Nephron (organoid): Measurements from ENCODE around the gene PAPLN.

ENCODE experiments used
- H3K27ac Mint-ChIP-seq, 3 experiments: 2 replicates each; pipeline ENCODE4 v1.8.0; 2020; ENCODE audit warnings: mixed read lengths in 3 of 3, mild to moderate bottlenecking in 2 of 3, moderate library complexity in 1 of 3
- H3K27me3 Mint-ChIP-seq: 2 replicates; pipeline ENCODE4 v1.8.0; 2021; ENCODE audit warnings: low read depth, mild to moderate bottlenecking, moderate library complexity, mixed read lengths
- H3K36me3 Mint-ChIP-seq: 2 replicates; pipeline ENCODE4 v1.8.0; 2020; ENCODE audit warnings: low read depth, mixed read lengths
- H3K4me1 Mint-ChIP-seq: 2 replicates; pipeline ENCODE4 v1.8.0; 2020; ENCODE audit warnings: mixed read lengths
- H3K4me3 Mint-ChIP-seq, 3 experiments: 2 replicates each; pipeline ENCODE4 v1.8.0; 2020; ENCODE audit warnings: mild to moderate bottlenecking in 3 of 3, mixed read lengths in 3 of 3, moderate library complexity in 2 of 3
- H3K9me3 Mint-ChIP-seq: 2 replicates; pipeline ENCODE4 v1.8.0; 2020; ENCODE audit warnings: mixed read lengths
- CTCF ChIP-seq, 3 experiments: fragments of 200-600 bp; sonication (generic); IDR thresholded peaks; one replicate each; pipeline ENCODE4 v1.5.0; 2021; ENCODE audit warnings: antibody characterized with exemption in 3 of 3; ENCODE audit not compliant: unreplicated experiment in 3 of 3

Gene PAPLN

GRCh38 chr14:73287071-73287470 lies 49.8 kb downstream of the PAPLN start:
- TF ChIP-seq CTCF (IDR thresholded peaks at IDR 0.05; ENCODE audit: unreplicated experiment in 3 of 3), result no peak
- no peak overlapping the region for H3K4me3 Mint-ChIP-seq
- H3K36me3 Mint-ChIP-seq, result peaks cover 41% of the 10 kb centered on the region
- H3K27ac Mint-ChIP-seq, result no peak overlapping the region
- no peaks in the 10 kb centered on the region for H3K4me1 Mint-ChIP-seq
- no peaks in the 10 kb centered on the region for H3K9me3 Mint-ChIP-seq
- H3K27me3 Mint-ChIP-seq, result no peaks in the 10 kb centered on the region

- H3K27me3 Mint-ChIP-seq, result no peaks in the 10 kb centered on the region
Observed at GRCh38 chr14:73289308-73289707, 52.0 kb downstream of the PAPLN start.

GRCh38 chr14:73289729-73290128 lies 52.4 kb downstream of the PAPLN start:
- no peak overlapping the region for H3K4me3 Mint-ChIP-seq

More at GRCh38 chr14:73289308-73289707, 52.0 kb downstream of the PAPLN start:
- no peaks in the 10 kb centered on the region for H3K9me3 Mint-ChIP-seq
- no peaks in the 10 kb centered on the region for H3K4me1 Mint-ChIP-seq
- H3K36me3 Mint-ChIP-seq, result peaks cover 39% of the 10 kb centered on the region
- no peak overlapping the region for H3K27ac Mint-ChIP-seq
- no peak overlapping the region for H3K4me3 Mint-ChIP-seq
- TF ChIP-seq CTCF (IDR thresholded peaks at IDR 0.05; ENCODE audit: unreplicated experiment in 3 of 3), result no peak

GRCh38 chr14:73290279-73290678 lies 53.0 kb downstream of the PAPLN start:
- TF ChIP-seq CTCF (IDR thresholded peaks at IDR 0.05; ENCODE audit: unreplicated experiment in 3 of 3), result no peak
- Mint-ChIP-seq H3K9me3 (no peaks in the 10 kb centered on the region), H3K36me3 (peaks cover 37% of the 10 kb centered on the region), H3K27ac (no peak overlapping the region), H3K27me3 (no peaks in the 10 kb centered on the region), H3K4me1 (no peaks in the 10 kb centered on the region), H3K4me3 (no peak overlapping the region)

More at GRCh38 chr14:73289729-73290128, 52.4 kb downstream of the PAPLN start:
- TF ChIP-seq CTCF (IDR thresholded peaks at IDR 0.05; ENCODE audit: unreplicated experiment in 3 of 3), result no peak
- Mint-ChIP-seq H3K4me1 (no peaks in the 10 kb centered on the region), H3K27ac (no peak overlapping the region), H3K27me3 (no peaks in the 10 kb centered on the region), H3K36me3 (peaks cover 37% of the 10 kb centered on the region), H3K9me3 (no peaks in the 10 kb centered on the region)

GRCh38 chr14:73293782-73294781 lies 56.8 kb downstream of the PAPLN start:
- no peaks in the 10 kb centered on the region for H3K27me3 Mint-ChIP-seq
- H3K9me3 Mint-ChIP-seq, result no peaks in the 10 kb centered on the region
- H3K36me3 Mint-ChIP-seq, result peaks cover 22% of the 10 kb centered on the region
- H3K4me1 Mint-ChIP-seq, result no peaks in the 10 kb centered on the region
- TF ChIP-seq CTCF (IDR thresholded peaks at IDR 0.05; ENCODE audit: unreplicated experiment in 3 of 3), result no peak
- H3K27ac Mint-ChIP-seq, result no peak overlapping the region
- H3K4me3 Mint-ChIP-seq, result no peak overlapping the region
